PC-9 (cell line): ENCODE measurements around the gene FOLR2. TPM values are rescaled to one million over a fixed set of nuclear protein-coding genes. Genes with fewer than 3 reads are reported as not detected.

Experiments used
- BruUV-seq: library from RNA; stranded (reverse); fragments of 400-500 nt; replicated peaks from 2 replicates; lab custom pipeline; 2021; lab: Mats Ljungman, UMichigan
- CTCF ChIA-PET: fragments of 300-600 bp; sonication (Branson Sonifier 250); formaldehyde crosslinking; loops from one replicate; lab custom pipeline; 2022; ENCODE audit warnings: antibody characterized with exemption; lab: Charles Lee
- POLR2A ChIA-PET: fragments of 300-600 bp; sonication (Branson Sonifier 250); formaldehyde crosslinking; loops from one replicate; lab custom pipeline; 2022; ENCODE audit warnings: antibody characterized with exemption; ENCODE audit not compliant: unreplicated experiment; lab: Charles Lee
- DNase-seq, 2 experiments: peaks; one replicate each; pipeline versions ENCODE4 v3.0.0 to v3.0.0-alpha.2; 2015 to 2022; ENCODE audit warnings: mixed read lengths in 1 of 2
- H2AFZ ChIP-seq: fragments of 200-600 bp; sonication (generic); 2 replicates; pipeline ENCODE4 v1.8.1; 2017; ENCODE audit warnings: antibody characterized with exemption
- H3F3A ChIP-seq: fragments of 200-600 bp; sonication (generic); 2 replicates; pipeline ENCODE4 v1.8.1; 2017; ENCODE audit warnings: antibody characterized with exemption, mild to moderate bottlenecking, low read depth; ENCODE audit not compliant: insufficient read depth
- H3K27ac ChIP-seq: fragments of 200-600 bp; sonication (generic); 2 replicates; pipeline ENCODE4 v1.6.1; 2016; ENCODE audit warnings: mixed run types
- H3K27me3 ChIP-seq: fragments of 200-600 bp; sonication (generic); 2 replicates; pipeline ENCODE4 v1.6.1; 2016; ENCODE audit warnings: low read depth, mixed run types; ENCODE audit not compliant: insufficient read depth
- H3K36me3 ChIP-seq: fragments of 200-600 bp; sonication (generic); 2 replicates; pipeline ENCODE4 v1.6.1; 2016; ENCODE audit warnings: low read depth, mixed run types
- H3K4me1 ChIP-seq: fragments of 200-600 bp; sonication (generic); replicated peaks from 2 replicates; pipeline ENCODE4 v1.6.1; 2016; ENCODE audit warnings: mixed run types; ENCODE audit not compliant: insufficient read depth
- H3K4me2 ChIP-seq: fragments of 200-600 bp; sonication (generic); 2 replicates; pipeline ENCODE4 v1.6.1; 2017; ENCODE audit warnings: mixed run types
- H3K4me3 ChIP-seq: fragments of 200-600 bp; sonication (generic); 2 replicates; pipeline ENCODE4 v1.6.1; 2016; ENCODE audit warnings: mixed run types
- H3K79me2 ChIP-seq: fragments of 200-600 bp; sonication (generic); 2 replicates; pipeline ENCODE4 v1.6.1; 2017; ENCODE audit warnings: low read depth, mixed run types
- H3K9me2 ChIP-seq: fragments of 200-600 bp; sonication (generic); 2 replicates; pipeline ENCODE4 v1.8.1; 2017; ENCODE audit warnings: mild to moderate bottlenecking; ENCODE audit not compliant: insufficient read depth
- H3K9me3 ChIP-seq: fragments of 200-600 bp; sonication (generic); 2 replicates; pipeline ENCODE4 v1.8.1; 2016; ENCODE audit warnings: low read depth; ENCODE audit not compliant: insufficient read depth
- H4K20me1 ChIP-seq: fragments of 200-600 bp; sonication (generic); 2 replicates; pipeline ENCODE4 v1.8.1; 2017; ENCODE audit not compliant: insufficient read depth
- CTCF ChIP-seq: fragments of 200-600 bp; sonication (generic); conservative IDR thresholded peaks from 2 replicates; pipeline ENCODE4 v1.6.1; 2017; ENCODE audit warnings: mixed run types, antibody characterized with exemption, mild to moderate bottlenecking, moderate library complexity
- EZH2 ChIP-seq: fragments of 200-600 bp; sonication (generic); IDR thresholded peaks from 2 replicates; pipeline ENCODE4 v1.8.0; 2017; ENCODE audit warnings: antibody characterized with exemption, low read depth
- intact Hi-C: fragments of 100-400 bp; cut with micrococcal nuclease; formaldehyde crosslinking; loops from one replicate; pipeline ENCODE4 v1.10.0; 2022; ENCODE audit not compliant: unreplicated experiment
- total RNA-seq: library from RNA; stranded (reverse); gene quantifications from 2 replicates; pipeline ENCODE4 v1.2.3, GENCODE V29; 2021

The FOLR2 gene
- total RNA-seq, 1 experiment from 2014 or later = not detected

GRCh38 chr11:72259490-72259889, 42.9 kb downstream of the FOLR2 start:
- Histone ChIP-seq H3K4me2 (no peak overlapping the region), H3F3A (no peaks in the 10 kb centered on the region), H4K20me1 (no peaks in the 10 kb centered on the region), H3K27ac (no peak overlapping the region), H3K79me2 (no peaks in the 10 kb centered on the region), H3K4me1 (no peaks in the 10 kb centered on the region), H3K36me3 (no peaks in the 10 kb centered on the region), H3K4me3 (no peak overlapping the region), H3K27me3 (peaks cover 18% of the 10 kb centered on the region; the same call in 1 of the 2 replicates), H3K9me3 (no peaks in the 10 kb centered on the region), H3K9me2 (no peaks in the 10 kb centered on the region; the same call in 1 of the 2 replicates), H2AFZ (no peak overlapping the region)
- intact Hi-C loops = no loop called here
- DNase-seq = no peak
- ChIA-PET CTCF (no interaction called here), POLR2A (no interaction called here)
- BruUV-seq = no TSS peak
- no peak for TF ChIP-seq CTCF
- TF ChIP-seq EZH2 = no peak

- Histone ChIP-seq H4K20me1 (no peaks in the 10 kb centered on the region), H2AFZ (no peak overlapping the region), H3F3A (no peaks in the 10 kb centered on the region), H3K79me2 (no peaks in the 10 kb centered on the region), H3K27ac (no peak overlapping the region), H3K27me3 (0 out of 2 replicates have a peak, but pooled peaks cover 10% of the 10 kb centered on the region), H3K4me3 (no peak overlapping the region), H3K4me2 (no peak overlapping the region), H3K9me3 (no peaks in the 10 kb centered on the region), H3K9me2 (no peaks in the 10 kb centered on the region; the same call in 1 of the 2 replicates), H3K4me1 (no peaks in the 10 kb centered on the region), H3K36me3 (no peaks in the 10 kb centered on the region)
- no peak for DNase-seq
- TF ChIP-seq CTCF (no peak), EZH2 (no peak)
- ChIA-PET POLR2A (no interaction called here), CTCF (no interaction called here)
- intact Hi-C loops = no loop called here
- no TSS peak for BruUV-seq
These were observed 44.0 kb downstream of the FOLR2 start for GRCh38 chr11:72260574-72260973.

GRCh38 chr11:72263361-72263760, 46.8 kb downstream of the FOLR2 start:
- CTCF ChIA-PET = no interaction called here
- no TSS peak for BruUV-seq

More at GRCh38 chr11:72263361-72263760, 46.8 kb downstream of the FOLR2 start:
- Histone ChIP-seq H3K9me3 (no peaks in the 10 kb centered on the region), H3K27me3 (no peaks in the 10 kb centered on the region), H4K20me1 (no peaks in the 10 kb centered on the region), H2AFZ (no peak overlapping the region), H3K4me1 (no peaks in the 10 kb centered on the region), H3K9me2 (no peaks in the 10 kb centered on the region; the same call in 1 of the 2 replicates), H3K4me2 (no peak overlapping the region), H3K27ac (no peak overlapping the region), H3F3A (no peaks in the 10 kb centered on the region), H3K4me3 (no peak overlapping the region), H3K36me3 (no peaks in the 10 kb centered on the region), H3K79me2 (no peaks in the 10 kb centered on the region)
- TF ChIP-seq EZH2 = no peak
- no peak for TF ChIP-seq CTCF
- intact Hi-C loops = no loop called here
- POLR2A ChIA-PET = no interaction called here
- no peak for DNase-seq
